HL-60 (cell line): ENCODE measurements around the gene SETBP1.

Experiments
- DNase-seq, 2 experiments: peaks; one replicate each; pipeline ENCODE4 v3.0.0-alpha.2; 2010 to 2020; ENCODE audit warnings: low read depth in 1 of 2, low spot score in 1 of 2
- H3K27ac ChIP-seq: fragments of 250-450 bp; sonication (Bioruptor Pico); replicated peaks from 2 replicates; pipeline ENCODE4 v1.5.1; 2020; ENCODE audit warnings: mild to moderate bottlenecking, moderate library complexity
- H3K27me3 ChIP-seq: fragments of 250-450 bp; sonication (Bioruptor Pico); 2 replicates; pipeline ENCODE4 v1.5.1; 2021; ENCODE audit warnings: mild to moderate bottlenecking, moderate library complexity; ENCODE audit not compliant: insufficient read depth, poor library complexity, severe bottlenecking
- H3K4me3 ChIP-seq: replicated peaks from 2 replicates; pipeline ENCODE4 v1.5.1; 2011; ENCODE audit warnings: mild to moderate bottlenecking, control low read depth, low read length; ENCODE audit not compliant: insufficient read depth
- GABPA ChIP-seq: IDR thresholded peaks from 2 replicates; pipeline ENCODE4 v1.6.1; 2012; ENCODE audit warnings: low read depth
- POLR2AphosphoS5 ChIP-seq: IDR thresholded peaks from 2 replicates; pipeline ENCODE4 v1.6.1; 2012; ENCODE audit warnings: low read depth
- SPI1 ChIP-seq: IDR thresholded peaks from 2 replicates; pipeline ENCODE4 v1.6.1; 2012; ENCODE audit warnings: low read depth, mild to moderate bottlenecking, borderline replicate concordance
- TF ChIP-seq, protein P1 (sequence below): IDR thresholded peaks from 2 replicates; pipeline ENCODE4 v1.6.1; 2012; ENCODE audit warnings: low read depth; ENCODE audit not compliant: insufficient replicate concordance
- TF ChIP-seq, protein P2 (sequence below): IDR thresholded peaks from one replicate; pipeline ENCODE4 v1.5.1; 2011; ENCODE audit warnings: low read length, control low read depth, inconsistent platforms; ENCODE audit not compliant: insufficient read depth

The SETBP1 gene

DNA sequence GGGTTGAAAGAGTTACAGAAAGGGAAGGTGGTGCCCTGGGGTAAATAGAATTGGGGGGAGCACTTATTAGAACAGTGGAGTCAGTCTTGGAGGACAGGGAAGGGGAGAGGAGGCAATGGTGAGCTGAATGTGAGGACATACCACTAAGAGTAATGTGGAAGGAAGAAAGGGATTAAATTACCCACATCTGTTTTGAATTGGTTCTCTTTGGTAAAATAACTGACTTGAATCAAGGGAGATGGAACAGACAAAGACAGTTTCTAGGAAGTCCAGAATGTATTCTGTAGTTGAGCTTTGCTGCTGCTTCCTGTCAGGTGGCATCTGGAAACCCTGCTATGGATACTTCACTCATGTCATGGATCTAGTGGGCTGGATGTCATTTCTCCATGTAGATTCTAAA is 6.7 kb downstream of the SETBP1 start:
- no peak for DNase-seq
- no peak for TF ChIP-seq POLR2AphosphoS5
- TF ChIP-seq, protein P1, sequence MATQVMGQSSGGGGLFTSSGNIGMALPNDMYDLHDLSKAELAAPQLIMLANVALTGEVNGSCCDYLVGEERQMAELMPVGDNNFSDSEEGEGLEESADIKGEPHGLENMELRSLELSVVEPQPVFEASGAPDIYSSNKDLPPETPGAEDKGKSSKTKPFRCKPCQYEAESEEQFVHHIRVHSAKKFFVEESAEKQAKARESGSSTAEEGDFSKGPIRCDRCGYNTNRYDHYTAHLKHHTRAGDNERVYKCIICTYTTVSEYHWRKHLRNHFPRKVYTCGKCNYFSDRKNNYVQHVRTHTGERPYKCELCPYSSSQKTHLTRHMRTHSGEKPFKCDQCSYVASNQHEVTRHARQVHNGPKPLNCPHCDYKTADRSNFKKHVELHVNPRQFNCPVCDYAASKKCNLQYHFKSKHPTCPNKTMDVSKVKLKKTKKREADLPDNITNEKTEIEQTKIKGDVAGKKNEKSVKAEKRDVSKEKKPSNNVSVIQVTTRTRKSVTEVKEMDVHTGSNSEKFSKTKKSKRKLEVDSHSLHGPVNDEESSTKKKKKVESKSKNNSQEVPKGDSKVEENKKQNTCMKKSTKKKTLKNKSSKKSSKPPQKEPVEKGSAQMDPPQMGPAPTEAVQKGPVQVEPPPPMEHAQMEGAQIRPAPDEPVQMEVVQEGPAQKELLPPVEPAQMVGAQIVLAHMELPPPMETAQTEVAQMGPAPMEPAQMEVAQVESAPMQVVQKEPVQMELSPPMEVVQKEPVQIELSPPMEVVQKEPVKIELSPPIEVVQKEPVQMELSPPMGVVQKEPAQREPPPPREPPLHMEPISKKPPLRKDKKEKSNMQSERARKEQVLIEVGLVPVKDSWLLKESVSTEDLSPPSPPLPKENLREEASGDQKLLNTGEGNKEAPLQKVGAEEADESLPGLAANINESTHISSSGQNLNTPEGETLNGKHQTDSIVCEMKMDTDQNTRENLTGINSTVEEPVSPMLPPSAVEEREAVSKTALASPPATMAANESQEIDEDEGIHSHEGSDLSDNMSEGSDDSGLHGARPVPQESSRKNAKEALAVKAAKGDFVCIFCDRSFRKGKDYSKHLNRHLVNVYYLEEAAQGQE, result no peak
- no peak for TF ChIP-seq SPI1
- TF ChIP-seq, protein P2, sequence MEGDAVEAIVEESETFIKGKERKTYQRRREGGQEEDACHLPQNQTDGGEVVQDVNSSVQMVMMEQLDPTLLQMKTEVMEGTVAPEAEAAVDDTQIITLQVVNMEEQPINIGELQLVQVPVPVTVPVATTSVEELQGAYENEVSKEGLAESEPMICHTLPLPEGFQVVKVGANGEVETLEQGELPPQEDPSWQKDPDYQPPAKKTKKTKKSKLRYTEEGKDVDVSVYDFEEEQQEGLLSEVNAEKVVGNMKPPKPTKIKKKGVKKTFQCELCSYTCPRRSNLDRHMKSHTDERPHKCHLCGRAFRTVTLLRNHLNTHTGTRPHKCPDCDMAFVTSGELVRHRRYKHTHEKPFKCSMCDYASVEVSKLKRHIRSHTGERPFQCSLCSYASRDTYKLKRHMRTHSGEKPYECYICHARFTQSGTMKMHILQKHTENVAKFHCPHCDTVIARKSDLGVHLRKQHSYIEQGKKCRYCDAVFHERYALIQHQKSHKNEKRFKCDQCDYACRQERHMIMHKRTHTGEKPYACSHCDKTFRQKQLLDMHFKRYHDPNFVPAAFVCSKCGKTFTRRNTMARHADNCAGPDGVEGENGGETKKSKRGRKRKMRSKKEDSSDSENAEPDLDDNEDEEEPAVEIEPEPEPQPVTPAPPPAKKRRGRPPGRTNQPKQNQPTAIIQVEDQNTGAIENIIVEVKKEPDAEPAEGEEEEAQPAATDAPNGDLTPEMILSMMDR, result no peak
- TF ChIP-seq GABPA, result no peak
- Histone ChIP-seq H3K27me3 (peaks cover 40% of the 10 kb centered on the region), H3K27ac (no peak overlapping the region), H3K4me3 (no peak overlapping the region)

DNA sequence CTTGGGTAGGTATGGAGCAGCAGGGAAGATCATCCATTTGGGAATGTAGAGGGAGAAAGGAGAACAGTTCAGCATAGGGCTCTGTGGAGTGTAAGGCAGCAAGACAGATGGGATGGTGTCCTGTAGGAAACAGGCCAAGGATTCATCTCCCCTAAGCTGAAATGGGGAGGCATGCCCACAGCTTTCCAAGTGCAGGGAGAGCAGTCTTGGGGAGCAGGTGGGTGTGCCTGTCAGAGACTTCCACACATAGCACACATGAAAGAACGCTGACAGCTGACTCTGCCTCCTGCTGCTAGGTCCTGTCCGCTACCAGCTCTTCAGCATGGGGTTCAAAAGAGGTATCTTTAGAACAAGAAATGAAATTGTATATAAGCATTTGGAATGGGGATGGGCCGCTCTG is 9.0 kb downstream of the SETBP1 start:
- Histone ChIP-seq H3K27me3 (peaks cover 21% of the 10 kb centered on the region), H3K27ac (no peak overlapping the region), H3K4me3 (no peak overlapping the region)
- TF ChIP-seq SPI1, result no peak
- no peak for TF ChIP-seq GABPA
- TF ChIP-seq, protein P1, result no peak
- TF ChIP-seq, protein P2, result no peak
- TF ChIP-seq POLR2AphosphoS5, result no peak
- no peak for DNase-seq

DNA sequence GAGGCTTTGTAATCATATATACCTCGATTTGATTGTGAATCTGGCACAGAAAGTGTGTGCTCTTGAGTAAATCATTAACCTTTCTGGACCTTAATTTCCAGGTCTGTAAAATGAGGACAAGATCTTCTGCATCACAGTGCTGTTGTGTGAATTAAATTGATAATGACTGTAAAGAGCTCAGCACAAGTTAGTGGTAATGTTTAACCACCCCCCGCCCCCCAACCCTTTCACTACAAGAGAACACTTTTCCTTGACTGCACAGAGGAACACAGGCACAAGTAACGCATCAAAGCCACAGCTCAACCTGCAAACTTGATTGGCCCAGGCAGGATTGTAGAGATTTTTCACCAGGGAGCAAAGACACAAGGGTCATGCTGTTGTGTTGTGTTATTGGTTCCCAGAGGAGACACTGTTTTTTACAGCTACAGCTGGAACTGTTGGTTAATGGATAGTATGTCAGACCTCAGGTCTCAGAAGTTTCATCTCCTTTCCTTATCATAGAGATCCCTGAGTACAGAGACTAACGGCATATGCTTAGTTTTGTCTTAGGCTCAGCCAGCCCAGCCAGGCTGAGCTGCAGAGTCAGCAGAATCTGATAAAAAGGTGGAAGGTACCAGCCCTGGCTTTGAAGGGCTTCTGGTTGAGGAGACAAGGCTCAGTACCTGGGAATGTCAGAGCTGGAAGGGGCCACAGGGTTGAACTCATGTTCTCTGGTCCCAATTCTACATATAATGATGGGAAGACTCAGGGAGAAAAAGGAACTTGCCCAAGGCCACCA is 10.6 kb downstream of the SETBP1 start:
- Histone ChIP-seq H3K4me3 (no peak overlapping the region), H3K27ac (no peak overlapping the region), H3K27me3 (peaks cover 18% of the 10 kb centered on the region)
- no peak for TF ChIP-seq GABPA
- DNase-seq, result no peak

DNA sequence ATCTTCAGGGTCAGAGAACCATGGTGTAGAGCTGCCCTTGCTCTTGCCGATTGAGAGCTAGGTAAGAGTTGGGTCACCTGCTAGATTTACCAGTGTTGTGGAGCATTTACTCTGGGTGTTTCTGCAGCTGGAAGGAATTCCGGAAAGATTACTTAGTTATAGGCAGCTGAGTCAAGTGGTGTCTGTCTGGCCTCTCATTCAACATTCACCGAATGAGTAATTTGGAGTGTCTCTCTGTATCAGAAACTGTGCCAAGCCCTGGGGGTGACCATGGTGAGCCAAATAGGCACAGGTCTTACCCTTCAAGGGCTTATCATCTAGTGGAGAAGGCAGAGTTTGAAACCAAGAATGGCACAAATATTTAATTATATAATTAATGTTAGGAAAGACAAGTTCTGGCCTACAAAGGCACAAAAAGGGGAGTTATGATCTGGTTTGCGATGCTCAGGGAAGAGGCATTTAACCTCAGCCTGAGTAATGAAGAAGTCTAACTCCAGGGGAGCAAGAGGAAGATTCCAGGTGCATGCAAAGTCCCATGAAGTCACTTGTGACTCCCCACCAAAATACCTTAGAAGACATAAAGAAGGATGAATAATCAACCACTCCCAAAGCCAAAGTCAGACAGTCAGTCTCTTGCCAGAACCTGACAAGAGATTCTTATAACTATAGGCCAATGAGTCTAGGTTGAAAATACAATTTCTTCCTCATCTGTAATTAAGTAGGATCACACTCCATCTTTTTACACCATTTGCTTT is 12.5 kb downstream of the SETBP1 start:
- TF ChIP-seq POLR2AphosphoS5 (no peak), GABPA (no peak), SPI1 (no peak)
- TF ChIP-seq, protein P1, result no peak
- TF ChIP-seq, protein P2, result no peak
- peaks cover 16% of the 10 kb centered on the region for H3K27me3 ChIP-seq
- no peak overlapping the region for H3K4me3 ChIP-seq
- no peak overlapping the region for H3K27ac ChIP-seq
- DNase-seq, result no peak
